GM12878 (cell line): ENCODE results near the gene ACSM5.

Source experiments
- ASH2L ChIP-seq: fragments of 300-600, 200-600 bp; sonication (generic); IDR thresholded peaks from 2 replicates; pipeline ENCODE4 v1.6.1; 2017; ENCODE audit warnings: low read depth, mild to moderate bottlenecking, borderline replicate concordance
- CEBPB ChIP-seq, 2 experiments: fragments of 150-350 bp in 1 of 2; IDR thresholded peaks; 2 replicates each; pipeline ENCODE4 v1.6.1; 2012 to 2014; ENCODE audit warnings: low read depth in 2 of 2, low read length in 2 of 2, borderline replicate concordance in 1 of 2, inconsistent platforms in 1 of 2
- CHD2 ChIP-seq: IDR thresholded peaks from 2 replicates; pipeline ENCODE4 v1.6.1; 2011; ENCODE audit warnings: low read depth, low read length, improper control_type of control experiment, borderline replicate concordance
- ETV6 ChIP-seq, 2 experiments: fragments of 450-650 bp in 1 of 2; IDR thresholded peaks in 1 of 2; conservative IDR thresholded peaks in 1 of 2; 2 replicates each; pipeline ENCODE4 v1.6.1; 2014; ENCODE audit warnings: antibody characterized with exemption in 1 of 2, borderline replicate concordance in 1 of 2, low read depth in 1 of 2, mild to moderate bottlenecking in 1 of 2, moderate library complexity in 1 of 2
- GATAD2B ChIP-seq: fragments of 450-650 bp; conservative IDR thresholded peaks from 2 replicates; pipeline ENCODE4 v1.6.1; 2017; ENCODE audit warnings: low read depth, mild to moderate bottlenecking, moderate library complexity
- HDAC2 ChIP-seq: fragments of 200-600 bp; sonication (generic); IDR thresholded peaks from 2 replicates; pipeline ENCODE4 v1.6.1; 2017
- JUND ChIP-seq: IDR thresholded peaks from 2 replicates; pipeline ENCODE4 v1.6.1; 2012; ENCODE audit warnings: low read depth, mild to moderate bottlenecking, low read length, improper control_type of control experiment, moderate library complexity
- RAD21 ChIP-seq: IDR thresholded peaks from 2 replicates; pipeline ENCODE4 v1.6.1; 2011; ENCODE audit warnings: mild to moderate bottlenecking, low read depth, low read length, moderate library complexity; ENCODE audit not compliant: insufficient read depth
- RCOR1 ChIP-seq: conservative IDR thresholded peaks from 2 replicates; pipeline ENCODE4 v1.6.1; 2012; ENCODE audit warnings: low read depth, low read length, improper control_type of control experiment
- SMC3 ChIP-seq: IDR thresholded peaks from 2 replicates; pipeline ENCODE4 v1.6.1; 2011; ENCODE audit warnings: low read length, improper control_type of control experiment, borderline replicate concordance
- TCF12 ChIP-seq: IDR thresholded peaks from 2 replicates; pipeline ENCODE4 v1.6.1; 2011; ENCODE audit warnings: low read depth, mild to moderate bottlenecking, low read length
- TF ChIP-seq, protein P1 (sequence below), 3 experiments: IDR thresholded peaks in 2 of 3; conservative IDR thresholded peaks in 1 of 3; 2 replicates each; pipeline ENCODE4 v1.5.1; 2011; ENCODE audit warnings: low read depth in 3 of 3, low read length in 3 of 3, mild to moderate bottlenecking in 3 of 3, control low read depth in 2 of 3, moderate library complexity in 2 of 3, inconsistent platforms in 1 of 3, mixed read lengths in 1 of 3; ENCODE audit not compliant: control insufficient read depth in 2 of 3, insufficient read depth in 1 of 3; ENCODE audit errors: extremely low read depth in 1 of 3

- TF ChIP-seq RCOR1 (no peak), GATAD2B (no peak), CHD2 (no peak), ETV6 (conservative IDR thresholded peaks at IDR 0.05 in 1 of 2, IDR thresholded peaks at IDR 0.05 in 1 of 2; ENCODE audit: borderline replicate concordance in 1 of 2, low read depth in 1 of 2) (no peak), CEBPB (IDR thresholded peaks at IDR 0.05; ENCODE audit: borderline replicate concordance in 1 of 2, low read depth in 2 of 2, low read length in 2 of 2) (no peak), SMC3 (no peak), RAD21 (no peak), JUND (no peak), ASH2L (no peak), HDAC2 (no peak), TCF12 (no peak)
- TF ChIP-seq, protein P1, sequence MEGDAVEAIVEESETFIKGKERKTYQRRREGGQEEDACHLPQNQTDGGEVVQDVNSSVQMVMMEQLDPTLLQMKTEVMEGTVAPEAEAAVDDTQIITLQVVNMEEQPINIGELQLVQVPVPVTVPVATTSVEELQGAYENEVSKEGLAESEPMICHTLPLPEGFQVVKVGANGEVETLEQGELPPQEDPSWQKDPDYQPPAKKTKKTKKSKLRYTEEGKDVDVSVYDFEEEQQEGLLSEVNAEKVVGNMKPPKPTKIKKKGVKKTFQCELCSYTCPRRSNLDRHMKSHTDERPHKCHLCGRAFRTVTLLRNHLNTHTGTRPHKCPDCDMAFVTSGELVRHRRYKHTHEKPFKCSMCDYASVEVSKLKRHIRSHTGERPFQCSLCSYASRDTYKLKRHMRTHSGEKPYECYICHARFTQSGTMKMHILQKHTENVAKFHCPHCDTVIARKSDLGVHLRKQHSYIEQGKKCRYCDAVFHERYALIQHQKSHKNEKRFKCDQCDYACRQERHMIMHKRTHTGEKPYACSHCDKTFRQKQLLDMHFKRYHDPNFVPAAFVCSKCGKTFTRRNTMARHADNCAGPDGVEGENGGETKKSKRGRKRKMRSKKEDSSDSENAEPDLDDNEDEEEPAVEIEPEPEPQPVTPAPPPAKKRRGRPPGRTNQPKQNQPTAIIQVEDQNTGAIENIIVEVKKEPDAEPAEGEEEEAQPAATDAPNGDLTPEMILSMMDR (IDR thresholded peaks at IDR 0.05 in 2 of 3, conservative IDR thresholded peaks at IDR 0.05 in 1 of 3; ENCODE audit: control insufficient read depth in 2 of 3, extremely low read depth in 1 of 3, insufficient read depth in 1 of 3, low read depth in 3 of 3, low read length in 3 of 3) = no peak
Observed at GRCh38 chr16:20401475-20402016, 7.8 kb upstream of the ACSM5 start.
